Liver (tissue), 3 donors: ENCODE measurements around the gene ACTN1.

Experiments used
- EGR1 ChIP-seq, 2 donors: IDR thresholded peaks; 2 replicates each; pipeline ENCODE4 v1.6.1; 2016 to 2018; ENCODE audit warnings: antibody characterized with exemption in 2 of 2, low read depth in 2 of 2
- FOXA1 ChIP-seq: IDR thresholded peaks from 2 replicates; pipeline ENCODE4 v1.6.1; 2016; ENCODE audit warnings: antibody characterized with exemption
- FOXA2 ChIP-seq: IDR thresholded peaks from 2 replicates; pipeline ENCODE4 v1.6.1; 2016; ENCODE audit warnings: antibody characterized with exemption
- GABPA ChIP-seq, 2 donors: IDR thresholded peaks in 1 of 2; conservative IDR thresholded peaks in 1 of 2; 2 replicates each; pipeline ENCODE4 v1.6.1; 2016; ENCODE audit warnings: antibody characterized with exemption in 2 of 2, mild to moderate bottlenecking in 1 of 2, moderate library complexity in 1 of 2
- JUND ChIP-seq, 2 donors: IDR thresholded peaks; 2 replicates each; pipeline ENCODE4 v1.6.1; 2016; ENCODE audit warnings: antibody characterized with exemption in 2 of 2
- RAD21 ChIP-seq, 2 donors: IDR thresholded peaks; 2 replicates each; pipeline ENCODE4 v1.6.1; 2016; ENCODE audit warnings: antibody characterized with exemption in 2 of 2, mild to moderate bottlenecking in 2 of 2
- SP1 ChIP-seq: IDR thresholded peaks from 2 replicates; pipeline ENCODE4 v1.6.1; 2018; ENCODE audit warnings: antibody characterized with exemption, mild to moderate bottlenecking
- TAF1 ChIP-seq: conservative IDR thresholded peaks from 2 replicates; pipeline ENCODE4 v1.6.1; 2016; ENCODE audit warnings: antibody characterized with exemption, mild to moderate bottlenecking
- YY1 ChIP-seq: IDR thresholded peaks from 2 replicates; pipeline ENCODE4 v1.6.1; 2016; ENCODE audit warnings: antibody characterized with exemption, mild to moderate bottlenecking
- TF ChIP-seq, protein P1 (sequence below): fragments of 150-350 bp; IDR thresholded peaks from 2 replicates; pipeline ENCODE4 v1.5.1; 2017; ENCODE audit warnings: improper control_type of control experiment, low read depth, low read length; ENCODE audit not compliant: missing input control
- TF ChIP-seq, protein P2 (sequence below): IDR thresholded peaks from 2 replicates; pipeline ENCODE4 v1.6.1; 2016; ENCODE audit warnings: antibody characterized with exemption
- TF ChIP-seq, protein P3 (sequence below): IDR thresholded peaks from 2 replicates; pipeline ENCODE4 v1.6.1; 2016; ENCODE audit warnings: antibody characterized with exemption, mild to moderate bottlenecking
- TF ChIP-seq, protein P4 (sequence below): IDR thresholded peaks from 2 replicates; pipeline ENCODE4 v1.6.1; 2016; ENCODE audit warnings: antibody characterized with exemption
- TF ChIP-seq, protein P5 (sequence below): IDR thresholded peaks from 2 replicates; pipeline ENCODE4 v1.6.1; 2016; ENCODE audit warnings: antibody characterized with exemption
- donor health status: healthy.
- donor health status: healthy.

DNA sequence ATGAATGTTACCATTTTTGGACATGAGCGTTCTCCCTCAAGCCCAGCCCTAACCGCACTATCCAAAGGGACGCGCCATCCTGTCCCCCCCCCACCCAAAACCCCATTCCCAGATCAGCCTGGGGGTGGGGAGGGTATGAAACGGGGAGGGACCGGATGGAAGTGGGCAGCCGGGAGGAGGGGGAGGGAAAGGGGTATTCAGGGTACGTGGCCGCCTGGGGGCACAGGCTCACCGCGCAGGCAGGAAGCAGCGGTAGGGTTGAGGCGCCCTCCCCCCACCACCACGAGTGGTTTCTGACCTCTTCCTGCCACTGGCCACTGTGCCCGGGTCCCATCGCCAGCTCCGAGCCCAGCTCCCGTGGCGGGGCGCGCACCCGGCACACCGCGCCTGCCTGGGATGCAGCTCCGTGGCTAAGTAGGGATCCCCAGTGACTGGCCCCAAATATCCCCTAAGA is 1.4 kb downstream of the ACTN1 start:
- TF ChIP-seq, protein P1, sequence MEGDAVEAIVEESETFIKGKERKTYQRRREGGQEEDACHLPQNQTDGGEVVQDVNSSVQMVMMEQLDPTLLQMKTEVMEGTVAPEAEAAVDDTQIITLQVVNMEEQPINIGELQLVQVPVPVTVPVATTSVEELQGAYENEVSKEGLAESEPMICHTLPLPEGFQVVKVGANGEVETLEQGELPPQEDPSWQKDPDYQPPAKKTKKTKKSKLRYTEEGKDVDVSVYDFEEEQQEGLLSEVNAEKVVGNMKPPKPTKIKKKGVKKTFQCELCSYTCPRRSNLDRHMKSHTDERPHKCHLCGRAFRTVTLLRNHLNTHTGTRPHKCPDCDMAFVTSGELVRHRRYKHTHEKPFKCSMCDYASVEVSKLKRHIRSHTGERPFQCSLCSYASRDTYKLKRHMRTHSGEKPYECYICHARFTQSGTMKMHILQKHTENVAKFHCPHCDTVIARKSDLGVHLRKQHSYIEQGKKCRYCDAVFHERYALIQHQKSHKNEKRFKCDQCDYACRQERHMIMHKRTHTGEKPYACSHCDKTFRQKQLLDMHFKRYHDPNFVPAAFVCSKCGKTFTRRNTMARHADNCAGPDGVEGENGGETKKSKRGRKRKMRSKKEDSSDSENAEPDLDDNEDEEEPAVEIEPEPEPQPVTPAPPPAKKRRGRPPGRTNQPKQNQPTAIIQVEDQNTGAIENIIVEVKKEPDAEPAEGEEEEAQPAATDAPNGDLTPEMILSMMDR, result no peak
- TF ChIP-seq GABPA (IDR thresholded peaks at IDR 0.05 in 1 of 2, conservative IDR thresholded peaks at IDR 0.05 in 1 of 2) (no peak), TAF1 (no peak), RAD21 (IDR thresholded peaks at IDR 0.05) (peak in 1 of 2 donors; percentile 4), YY1 (peak; percentile 12), JUND (IDR thresholded peaks at IDR 0.05) (no peak), SP1 (no peak), EGR1 (IDR thresholded peaks at IDR 0.05; ENCODE audit: low read depth in 2 of 2) (no peak), FOXA1 (no peak), FOXA2 (no peak)
- TF ChIP-seq, protein P2, sequence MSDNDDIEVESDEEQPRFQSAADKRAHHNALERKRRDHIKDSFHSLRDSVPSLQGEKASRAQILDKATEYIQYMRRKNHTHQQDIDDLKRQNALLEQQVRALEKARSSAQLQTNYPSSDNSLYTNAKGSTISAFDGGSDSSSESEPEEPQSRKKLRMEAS, result no peak
- TF ChIP-seq, protein P3, sequence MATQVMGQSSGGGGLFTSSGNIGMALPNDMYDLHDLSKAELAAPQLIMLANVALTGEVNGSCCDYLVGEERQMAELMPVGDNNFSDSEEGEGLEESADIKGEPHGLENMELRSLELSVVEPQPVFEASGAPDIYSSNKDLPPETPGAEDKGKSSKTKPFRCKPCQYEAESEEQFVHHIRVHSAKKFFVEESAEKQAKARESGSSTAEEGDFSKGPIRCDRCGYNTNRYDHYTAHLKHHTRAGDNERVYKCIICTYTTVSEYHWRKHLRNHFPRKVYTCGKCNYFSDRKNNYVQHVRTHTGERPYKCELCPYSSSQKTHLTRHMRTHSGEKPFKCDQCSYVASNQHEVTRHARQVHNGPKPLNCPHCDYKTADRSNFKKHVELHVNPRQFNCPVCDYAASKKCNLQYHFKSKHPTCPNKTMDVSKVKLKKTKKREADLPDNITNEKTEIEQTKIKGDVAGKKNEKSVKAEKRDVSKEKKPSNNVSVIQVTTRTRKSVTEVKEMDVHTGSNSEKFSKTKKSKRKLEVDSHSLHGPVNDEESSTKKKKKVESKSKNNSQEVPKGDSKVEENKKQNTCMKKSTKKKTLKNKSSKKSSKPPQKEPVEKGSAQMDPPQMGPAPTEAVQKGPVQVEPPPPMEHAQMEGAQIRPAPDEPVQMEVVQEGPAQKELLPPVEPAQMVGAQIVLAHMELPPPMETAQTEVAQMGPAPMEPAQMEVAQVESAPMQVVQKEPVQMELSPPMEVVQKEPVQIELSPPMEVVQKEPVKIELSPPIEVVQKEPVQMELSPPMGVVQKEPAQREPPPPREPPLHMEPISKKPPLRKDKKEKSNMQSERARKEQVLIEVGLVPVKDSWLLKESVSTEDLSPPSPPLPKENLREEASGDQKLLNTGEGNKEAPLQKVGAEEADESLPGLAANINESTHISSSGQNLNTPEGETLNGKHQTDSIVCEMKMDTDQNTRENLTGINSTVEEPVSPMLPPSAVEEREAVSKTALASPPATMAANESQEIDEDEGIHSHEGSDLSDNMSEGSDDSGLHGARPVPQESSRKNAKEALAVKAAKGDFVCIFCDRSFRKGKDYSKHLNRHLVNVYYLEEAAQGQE, result peak; percentile 40
- TF ChIP-seq, protein P4, sequence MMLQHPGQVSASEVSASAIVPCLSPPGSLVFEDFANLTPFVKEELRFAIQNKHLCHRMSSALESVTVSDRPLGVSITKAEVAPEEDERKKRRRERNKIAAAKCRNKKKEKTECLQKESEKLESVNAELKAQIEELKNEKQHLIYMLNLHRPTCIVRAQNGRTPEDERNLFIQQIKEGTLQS, result no peak
- TF ChIP-seq, protein P5, sequence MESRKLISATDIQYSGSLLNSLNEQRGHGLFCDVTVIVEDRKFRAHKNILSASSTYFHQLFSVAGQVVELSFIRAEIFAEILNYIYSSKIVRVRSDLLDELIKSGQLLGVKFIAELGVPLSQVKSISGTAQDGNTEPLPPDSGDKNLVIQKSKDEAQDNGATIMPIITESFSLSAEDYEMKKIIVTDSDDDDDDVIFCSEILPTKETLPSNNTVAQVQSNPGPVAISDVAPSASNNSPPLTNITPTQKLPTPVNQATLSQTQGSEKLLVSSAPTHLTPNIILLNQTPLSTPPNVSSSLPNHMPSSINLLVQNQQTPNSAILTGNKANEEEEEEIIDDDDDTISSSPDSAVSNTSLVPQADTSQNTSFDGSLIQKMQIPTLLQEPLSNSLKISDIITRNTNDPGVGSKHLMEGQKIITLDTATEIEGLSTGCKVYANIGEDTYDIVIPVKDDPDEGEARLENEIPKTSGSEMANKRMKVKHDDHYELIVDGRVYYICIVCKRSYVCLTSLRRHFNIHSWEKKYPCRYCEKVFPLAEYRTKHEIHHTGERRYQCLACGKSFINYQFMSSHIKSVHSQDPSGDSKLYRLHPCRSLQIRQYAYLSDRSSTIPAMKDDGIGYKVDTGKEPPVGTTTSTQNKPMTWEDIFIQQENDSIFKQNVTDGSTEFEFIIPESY, result no peak
